Renal cortex interstitium (tissue), 15 donors: Measurements from ENCODE around the gene TNNT2. TPM values are rescaled to one million over a fixed set of nuclear protein-coding genes. Genes with fewer than 3 reads are reported as not detected.

Experiments used
- DNase-seq, 11 donors: peaks; one replicate each; pipeline ENCODE4 v3.0.0-alpha.2; 2013; ENCODE audit warnings: low read depth in 9 of 11, low spot score in 4 of 11; ENCODE audit errors: extremely low read depth in 1 of 11
- long read RNA-seq, 16 experiments: transcript quantifications; one replicate each; lab custom pipeline, GENCODE V29; 2026
- polyA plus RNA-seq, 3 donors: library from polyadenylated mRNA; unstranded; fragments of 120-200 nt; gene quantifications; one replicate each; pipeline ENCODE4 v1.2.1, GENCODE V29; 2013; ENCODE audit not compliant: insufficient read length in 3 of 3

TNNT2 gene
- polyA plus RNA-seq: 10 to 100 TPM; 56.2 to 62.7 (median 59.5) TPM
- long read RNA-seq, donor 1: 0 reads
- long read RNA-seq, donor 2: 0 reads
- long read RNA-seq, donor 3, partial matches to known transcripts: 5 of 10 reads
- long read RNA-seq, donor 3, other reads (novel, unspliced or antisense): 5 of 10 reads
- long read RNA-seq, donor 4: 0 reads
- long read RNA-seq, donor 5: 0 reads
- long read RNA-seq, donor 6: 0 reads
- long read RNA-seq, donor 7, partial matches to known transcripts: 6 of 6 reads
- long read RNA-seq, donor 7, other reads (novel, unspliced or antisense): 0 of 6 reads
- long read RNA-seq, donor 8, partial matches to known transcripts: 8 of 14 reads
- long read RNA-seq, donor 8, other reads (novel, unspliced or antisense): 6 of 14 reads
- long read RNA-seq, donor 9: 0 reads
- long read RNA-seq, donor 10, partial matches to known transcripts: 6 of 6 reads
- long read RNA-seq, donor 10, other reads (novel, unspliced or antisense): 0 of 6 reads
- long read RNA-seq, donor 11: 0 reads
- long read RNA-seq, donor 12, partial matches to known transcripts: 0 of 1 reads
- long read RNA-seq, donor 12, other reads (novel, unspliced or antisense): 0 of 1 reads
- long read RNA-seq, donor 13: 0 reads
- long read RNA-seq, donor 14, partial matches to known transcripts: 0 of 5 reads
- long read RNA-seq, donor 14, other reads (novel, unspliced or antisense): 5 of 5 reads
- long read RNA-seq, donor 15: 0 reads
- long read RNA-seq, donor 16, partial matches to known transcripts: 6 of 26 reads
- long read RNA-seq, donor 16, other reads (novel, unspliced or antisense): 19 of 26 reads

- DNase-seq: no peak
Observed at GRCh38 chr1:201377611-201378092, at the start of gene TNNT2. TSS of gene TNNT2 (minus strand) at chr1:201377680. CDS start at chr1:201373254, 4,426 bp downstream.

- DNase-seq: no peak
Observed at GRCh38 chr1:201426479-201427310, 49.2 kb upstream of the TNNT2 start.

- DNase-seq: no peak
Observed at GRCh38 chr1:201424146-201424545, 46.7 kb upstream of the TNNT2 start.

DNA sequence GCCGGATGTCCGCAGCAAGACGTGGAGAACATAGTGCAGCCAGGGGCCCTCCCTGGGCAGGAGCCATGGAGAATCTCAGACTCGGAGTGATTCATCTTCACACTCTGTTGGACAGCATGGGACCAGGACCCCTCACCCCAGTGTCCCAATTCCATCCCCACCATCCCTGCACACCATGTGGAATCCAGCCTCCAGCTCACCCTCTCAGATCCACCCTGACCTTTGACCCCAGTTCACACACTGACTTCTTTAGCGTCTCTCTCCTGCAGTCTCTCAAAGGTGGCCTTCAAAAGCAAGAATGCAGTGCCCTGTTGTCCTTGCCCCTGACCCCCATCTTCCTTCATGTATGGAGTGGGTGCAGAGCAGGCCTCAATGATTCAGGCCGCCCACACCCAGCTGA is 46.2 kb upstream of the TNNT2 start:
- no peak for DNase-seq

DNA sequence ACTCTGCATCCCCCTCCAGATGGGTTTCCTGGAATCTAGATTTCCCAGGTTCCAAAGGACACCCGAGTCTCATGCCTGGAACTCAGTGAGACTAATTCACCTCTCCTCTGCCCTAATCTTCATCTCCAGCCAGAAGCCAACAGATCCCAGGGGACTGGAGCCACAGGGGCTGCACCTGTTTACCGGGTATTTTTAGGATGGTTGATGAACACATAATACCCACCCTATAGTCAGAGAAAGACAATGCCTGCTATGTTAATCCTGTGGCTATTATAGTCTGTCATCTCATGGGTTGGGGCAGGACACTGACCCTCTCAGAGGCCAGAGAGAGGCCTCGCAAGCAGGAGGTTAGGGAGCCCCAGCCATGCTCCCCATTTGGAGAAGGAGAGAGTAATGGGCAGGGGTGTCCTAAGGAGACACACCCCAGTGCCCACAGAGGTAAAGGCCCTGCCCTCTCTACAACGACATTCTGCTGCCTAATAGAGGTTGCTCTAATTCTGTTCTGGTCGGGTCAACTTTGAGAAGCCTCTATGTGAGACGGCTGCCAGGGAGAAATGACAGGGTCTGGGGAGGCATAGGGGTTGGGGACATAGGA is 45.1 kb upstream of the TNNT2 start:
- no peak for DNase-seq

GRCh38 chr1:201422026-201422425 is 44.5 kb upstream of the TNNT2 start:
- no peak for DNase-seq

GRCh38 chr1:201421041-201421440 is 43.6 kb upstream of the TNNT2 start:
- no peak for DNase-seq

- no peak for DNase-seq
Observed at GRCh38 chr1:201420608-201421002, 43.1 kb upstream of the TNNT2 start.

DNA sequence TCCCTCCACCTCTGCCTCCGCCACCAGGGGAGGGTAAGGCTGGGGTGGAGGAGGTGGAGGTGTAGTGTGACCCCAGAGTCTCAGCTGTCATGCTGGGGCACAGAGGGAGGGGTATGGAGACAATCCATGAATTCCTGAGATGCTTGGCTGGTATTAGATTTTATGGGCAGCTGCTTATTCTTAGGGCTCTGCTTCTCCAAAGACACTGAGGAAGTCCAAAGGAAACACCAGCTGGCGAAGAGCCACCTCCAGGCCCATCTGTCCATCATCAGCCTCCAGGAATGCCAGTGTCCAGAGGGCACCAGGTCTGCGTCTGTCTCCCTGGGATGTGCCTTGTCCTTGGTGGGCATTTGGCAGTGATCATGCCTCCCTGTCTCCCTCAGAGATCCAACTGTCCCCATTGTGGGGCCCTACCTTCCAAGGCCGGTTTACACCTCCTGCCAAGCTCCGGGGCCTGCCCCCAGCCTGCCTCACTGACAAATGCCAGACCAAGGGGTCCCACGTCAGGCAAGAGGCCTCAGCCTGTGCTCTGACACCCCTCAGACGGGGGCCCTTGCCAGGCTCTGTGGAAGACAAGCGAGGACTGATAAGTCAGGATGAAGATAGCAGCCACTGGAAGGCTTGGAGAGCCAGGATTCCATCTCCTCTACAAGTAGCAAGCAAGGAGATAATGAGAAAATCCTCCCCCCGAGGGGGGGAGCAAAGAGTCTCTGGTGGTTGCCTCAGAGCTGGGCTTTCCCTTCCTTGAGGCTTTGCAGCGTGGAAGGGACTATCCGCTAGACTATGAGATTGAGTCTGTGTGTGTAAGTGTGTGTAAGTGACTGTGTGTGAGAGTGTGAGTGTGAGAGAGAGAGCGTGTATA is 42.5 kb upstream of the TNNT2 start:
- DNase-seq: no peak

- no peak for DNase-seq
Observed at GRCh38 chr1:201419256-201419655, 41.8 kb upstream of the TNNT2 start.

GRCh38 chr1:201418461-201418860 is 41.0 kb upstream of the TNNT2 start:
- DNase-seq: no peak

- DNase-seq: no peak
Observed at GRCh38 chr1:201414051-201414738, 36.7 kb upstream of the TNNT2 start.

GRCh38 chr1:201411292-201411691 is 33.8 kb upstream of the TNNT2 start:
- no peak for DNase-seq

GRCh38 chr1:201409440-201409839 is 32.0 kb upstream of the TNNT2 start:
- no peak for DNase-seq

GRCh38 chr1:201408834-201409200 is 31.3 kb upstream of the TNNT2 start:
- DNase-seq: no peak

- DNase-seq: peak in 6 of 11 donors; percentile 60 to 66 (median 64)
Observed at GRCh38 chr1:201408176-201408833, 30.8 kb upstream of the TNNT2 start.

DNA sequence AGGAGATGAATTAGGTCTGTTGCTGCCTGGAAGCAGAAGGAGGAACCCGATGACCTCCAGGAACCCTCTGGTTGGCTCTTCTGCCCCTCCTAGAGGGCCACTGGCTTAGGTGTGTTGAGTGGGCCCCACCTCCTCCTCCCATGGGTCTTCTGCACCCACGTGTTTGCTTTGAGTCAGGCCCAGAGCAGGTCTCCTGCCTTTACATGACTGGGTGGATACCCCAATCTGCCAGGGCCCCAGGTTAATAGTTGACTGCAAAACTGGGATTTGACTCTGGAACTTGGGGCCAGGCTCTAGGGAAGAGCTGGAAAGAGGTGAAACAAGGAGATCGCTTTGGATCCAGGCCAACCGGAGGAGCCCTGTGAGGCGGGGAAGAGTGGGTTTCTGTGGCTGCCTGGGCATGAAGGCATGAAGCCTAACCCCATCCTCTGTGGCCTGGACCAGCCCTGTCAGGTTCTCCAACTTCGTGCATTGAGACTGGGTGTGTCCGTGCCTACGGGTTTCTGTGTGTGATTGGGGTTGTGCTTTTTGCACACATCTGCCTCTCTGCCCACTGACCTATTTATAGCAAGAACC is 29.4 kb upstream of the TNNT2 start:
- no peak for DNase-seq
